ACHN (cell line): ENCODE data around the gene PDE6A.

Source experiments
- DNase-seq: peaks from one replicate; pipeline ENCODE4 v3.0.0-alpha.2; 2015
- in situ Hi-C: cut with HindIII; loops from 2 replicates; pipeline ENCODE4 v1.10.0; 2017; ENCODE audit warnings: low sequenced_read_pairs, low pct_ligation_motif_present, low pct_unique_long_range_greater_than_20kb

Gene PDE6A

DNA sequence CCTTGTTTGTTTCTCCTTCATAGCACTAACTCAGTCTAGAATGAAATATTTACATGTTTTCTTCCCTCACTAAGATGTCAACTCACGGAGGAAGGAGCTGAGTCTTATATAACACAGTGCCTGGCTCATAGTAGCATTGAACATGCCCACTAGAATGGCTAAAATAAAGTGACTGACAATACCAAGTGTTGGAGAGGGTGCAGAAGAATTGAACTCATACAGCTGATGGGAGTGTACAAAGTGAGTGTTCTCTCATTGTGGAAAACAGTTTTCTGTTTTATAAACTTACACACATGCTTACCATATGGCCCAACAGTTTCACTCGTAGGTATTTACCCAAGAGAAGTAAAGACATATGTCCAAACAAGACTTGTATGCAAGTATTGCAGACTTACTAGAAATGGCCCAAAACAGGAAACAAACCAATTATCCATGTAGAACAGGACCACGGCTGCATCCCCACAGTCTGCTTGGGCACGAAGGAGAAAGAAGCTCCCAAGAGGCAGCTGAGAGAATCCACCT, 127.0 kb downstream of the PDE6A start:
- DNase-seq = no peak
- in situ Hi-C loops = no loop called here

DNA sequence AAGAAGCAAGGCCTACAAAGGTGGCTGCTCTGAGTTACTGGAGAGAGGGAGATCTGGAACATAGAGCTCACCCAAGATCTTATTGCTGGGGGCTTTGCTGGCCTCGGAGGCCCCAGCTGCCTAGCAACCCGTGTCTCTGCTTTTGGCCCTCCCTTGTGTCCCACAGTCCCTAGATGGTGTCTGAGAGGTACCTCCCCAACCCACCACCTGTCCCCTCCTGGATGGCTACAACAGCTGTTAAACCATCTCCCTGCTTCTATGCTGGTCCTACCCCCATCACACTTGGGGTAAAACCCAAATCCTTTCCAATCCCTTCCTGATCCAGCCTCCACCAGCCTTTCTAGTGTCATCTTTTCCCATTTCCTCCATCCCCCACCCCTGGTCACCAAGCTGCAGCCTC, 127.9 kb downstream of the PDE6A start:
- DNase-seq = no peak
- in situ Hi-C loops = no loop called here

DNA sequence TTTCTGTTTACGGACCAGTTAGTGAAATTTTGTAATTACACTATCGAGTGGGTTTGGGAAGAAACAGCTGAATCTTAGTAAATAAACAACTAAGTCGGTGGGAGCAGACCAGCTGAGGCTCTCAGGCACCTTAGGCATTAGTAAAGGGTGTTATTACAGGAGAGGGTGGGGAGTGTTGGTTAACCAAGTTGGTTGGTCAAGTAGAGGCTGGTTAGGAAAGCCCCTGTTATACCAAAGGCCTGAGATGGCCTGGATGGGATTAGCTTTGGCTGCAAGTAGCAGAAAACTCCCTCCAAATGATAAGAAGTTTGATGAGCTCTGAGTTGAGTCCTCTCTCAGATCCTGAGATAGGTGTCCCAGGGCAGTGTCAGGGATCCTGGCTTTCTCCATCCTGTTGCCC, 133.1 kb downstream of the PDE6A start:
- in situ Hi-C loops = no loop called here
- no peak for DNase-seq

DNA sequence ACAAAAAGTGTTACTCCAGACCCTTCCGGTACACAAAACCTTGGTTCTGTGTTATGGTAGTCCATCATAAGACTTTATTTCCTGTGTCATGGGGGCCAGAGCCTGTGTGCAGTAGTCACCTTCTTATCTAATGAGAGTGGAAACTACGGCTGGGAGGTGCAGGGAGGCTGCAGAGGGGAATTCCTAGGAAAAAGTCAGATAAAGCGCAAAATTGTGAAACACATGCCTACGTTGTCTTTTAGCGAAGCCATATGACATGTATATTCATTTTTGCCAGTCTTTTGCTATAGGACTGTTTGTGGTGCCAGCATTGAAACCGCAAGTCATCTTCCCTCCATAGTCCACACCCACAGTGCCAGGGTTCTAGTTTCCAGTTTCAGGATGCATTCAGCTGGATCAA, 133.7 kb downstream of the PDE6A start:
- DNase-seq = no peak
- in situ Hi-C loops = no loop called here

DNA sequence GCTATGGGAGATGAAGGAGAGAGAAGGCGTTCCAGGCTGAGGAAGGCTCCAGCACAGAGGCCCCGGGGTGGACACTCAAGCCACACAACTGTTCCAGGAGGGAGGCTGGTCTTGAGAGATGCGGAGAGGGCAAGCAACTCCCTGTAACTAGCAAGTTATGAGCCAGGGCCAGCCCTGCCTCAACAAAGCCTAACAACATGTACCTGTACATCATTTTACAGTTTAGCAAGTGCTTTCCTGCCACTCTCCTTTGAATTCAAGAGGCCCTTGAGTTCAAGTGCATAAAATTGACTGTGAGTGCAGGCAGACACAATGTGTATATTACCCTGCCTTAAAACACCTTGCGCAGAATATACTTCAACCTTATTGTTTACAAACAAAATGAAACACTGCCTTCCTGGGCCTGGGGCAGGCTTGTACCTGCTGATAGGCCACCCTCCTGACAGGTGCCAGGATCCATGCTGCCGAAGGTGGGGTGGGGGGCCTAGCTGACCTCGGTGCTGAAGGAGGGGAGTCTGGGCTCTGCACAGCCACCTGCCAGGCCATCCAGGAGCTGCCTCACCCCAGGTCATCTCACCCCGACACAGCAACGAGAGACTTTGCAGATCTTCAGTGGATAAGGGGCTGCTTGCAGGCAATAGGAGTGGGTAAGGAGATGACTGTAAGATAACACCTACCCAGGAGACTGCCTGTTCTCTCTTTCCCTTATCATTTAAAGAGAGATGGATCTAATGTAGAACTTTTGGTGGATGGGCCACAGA, 134.5 kb downstream of the PDE6A start:
- in situ Hi-C loops = no loop called here
- no peak for DNase-seq

DNA sequence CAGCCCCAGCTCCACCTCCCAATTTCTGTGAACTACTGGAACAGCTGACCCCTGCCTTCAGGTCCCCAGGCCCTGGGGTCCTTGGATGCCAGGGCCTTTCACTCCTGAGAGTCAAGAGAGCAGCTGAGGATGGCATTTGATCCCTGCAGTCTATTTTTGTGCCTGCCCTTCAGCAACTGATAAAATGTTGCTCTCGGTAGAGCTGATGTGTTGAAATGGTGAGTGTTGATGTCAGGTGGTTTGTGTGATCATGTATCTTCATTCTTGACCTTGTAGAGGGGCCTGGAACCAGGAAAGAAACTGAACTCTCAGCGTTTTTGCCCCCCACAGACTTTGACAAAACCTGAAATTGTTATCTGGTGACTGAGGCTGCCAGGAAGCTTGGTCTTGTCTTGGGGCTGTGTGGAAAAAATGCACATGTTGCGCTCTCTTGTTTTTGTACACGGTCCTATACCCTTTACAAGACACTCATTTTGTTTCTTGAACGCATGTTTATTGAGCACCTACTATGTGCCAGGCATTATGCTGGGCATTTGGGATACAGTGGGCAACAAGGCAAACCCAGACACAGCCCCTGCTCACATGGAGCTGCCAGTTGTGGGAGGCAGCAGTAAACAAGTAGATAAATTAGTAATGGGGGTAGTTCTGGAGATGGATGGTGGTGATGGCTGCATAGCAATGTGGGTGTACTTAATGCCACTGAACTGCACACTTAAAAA, 136.2 kb downstream of the PDE6A start:
- DNase-seq = no peak
- in situ Hi-C loops = no loop called here
